PC-3 (cell line): ENCODE measurements around the gene MTMR2.

Experiments
- CTCF ChIP-seq: fragments of 300-600 bp; sonication (generic); conservative IDR thresholded peaks from 2 replicates; pipeline ENCODE4 v1.5.1; 2017; ENCODE audit warnings: antibody characterized with exemption, low read depth, mild to moderate bottlenecking, low read length
- EZH2 ChIP-seq: fragments of 300-600 bp; sonication (generic); IDR thresholded peaks from one replicate; pipeline ENCODE4 v1.6.1; 2017; ENCODE audit warnings: antibody characterized with exemption, mild to moderate bottlenecking, low read length; ENCODE audit not compliant: unreplicated experiment

GRCh38 chr11:95832763-95833162 lies 91.1 kb downstream of the MTMR2 start:
- no peak for TF ChIP-seq EZH2
- no peak for TF ChIP-seq CTCF
